H1 (cell line): Measurements from ENCODE around the gene ACBD6. TPM values are rescaled to one million over a fixed set of nuclear protein-coding genes. Genes with fewer than 3 reads are reported as not detected.

ENCODE experiments used
- CTCF ChIA-PET: fragments of 300-600 bp; sonication (Branson Sonifier 250); formaldehyde crosslinking; loops from one replicate; lab custom pipeline; 2021; ENCODE audit not compliant: partially characterized antibody; lab: Charles Lee
- POLR2A ChIA-PET: fragments of 300-600 bp; sonication (Branson Sonifier 250); formaldehyde crosslinking; loops from one replicate; lab custom pipeline; 2021; ENCODE audit warnings: inconsistent platforms; ENCODE audit not compliant: partially characterized antibody; lab: Charles Lee
- DNase-seq, 2 experiments: peaks; one replicate each; pipeline versions ENCODE4 v3.0.0 to v3.0.0-alpha.2; 2010 to 2022; ENCODE audit warnings: low spot score in 2 of 2, low read depth in 1 of 2, mixed read lengths in 1 of 2
- FAIRE-seq: peaks from 2 replicates; lab custom pipeline; 2011; peaks lifted over from hg19 to GRCh38; lab: Jason Lieb, UNC
- H2AFZ ChIP-seq: 2 replicates; pipeline ENCODE4 v1.8.1; 2012; ENCODE audit warnings: low read length, inconsistent platforms
- H2AK5ac ChIP-seq: 2 replicates; pipeline ENCODE4 v1.6.1; 2013; ENCODE audit warnings: low read depth, low read length
- H2BK120ac ChIP-seq: replicated peaks from 2 replicates; pipeline ENCODE3; 2013; ENCODE audit warnings: low read depth, low read length, inconsistent platforms
- H2BK12ac ChIP-seq: 2 replicates; pipeline ENCODE4 v1.6.1; 2013; ENCODE audit warnings: low read depth, low read length
- H2BK15ac ChIP-seq: 2 replicates; pipeline ENCODE4 v1.6.1; 2013; ENCODE audit warnings: low read length
- H2BK20ac ChIP-seq: 2 replicates; pipeline ENCODE4 v1.6.1; 2013; ENCODE audit warnings: low read length
- H2BK5ac ChIP-seq: 2 replicates; pipeline ENCODE4 v1.6.1; 2013; ENCODE audit warnings: low read depth, low read length
- H3K14ac ChIP-seq: 2 replicates; pipeline ENCODE4 v1.6.1; 2013; ENCODE audit warnings: inconsistent platforms; ENCODE audit not compliant: insufficient read length
- H3K18ac ChIP-seq: 2 replicates; pipeline ENCODE4 v1.6.1; 2013; ENCODE audit warnings: low read length; ENCODE audit errors: extremely low read depth
- H3K23ac ChIP-seq: 2 replicates; pipeline ENCODE4 v1.6.1; 2013; ENCODE audit warnings: inconsistent platforms; ENCODE audit not compliant: insufficient read length
- H3K23me2 ChIP-seq: 2 replicates; pipeline ENCODE4 v1.6.1; 2013; ENCODE audit warnings: low read depth, low read length
- H3K27ac ChIP-seq: 2 replicates; pipeline ENCODE4 v1.6.1; 2011; ENCODE audit warnings: low read depth, low read length, inconsistent platforms
- H3K27me3 ChIP-seq, 4 experiments: replicated peaks in 1 of 4; 1 replicate in 1 of 4; 2 replicates in 3 of 4; pipeline versions ENCODE4 v1.6.1 to v1.8.1; 2011 to 2013; ENCODE audit warnings: low read length in 3 of 4, mild to moderate bottlenecking in 3 of 4, inconsistent platforms in 2 of 4, mixed read lengths in 2 of 4, moderate library complexity in 1 of 4; ENCODE audit not compliant: control insufficient read depth in 3 of 4, insufficient read depth in 3 of 4; ENCODE audit errors: extremely low read depth in 1 of 4
- H3K36me3 ChIP-seq, 4 experiments: 2 replicates each; pipeline versions ENCODE4 v1.6.1 to v1.8.1; 2011 to 2013; ENCODE audit warnings: mild to moderate bottlenecking in 4 of 4, low read length in 3 of 4, moderate library complexity in 2 of 4, control low read depth in 1 of 4, inconsistent platforms in 1 of 4; ENCODE audit not compliant: insufficient read depth in 4 of 4, control insufficient read depth in 2 of 4
- H3K4ac ChIP-seq: replicated peaks from 2 replicates; pipeline ENCODE3; 2013; ENCODE audit warnings: low read length, low read depth, mixed read lengths, inconsistent platforms; ENCODE audit not compliant: insufficient read length
- H3K4me1 ChIP-seq, 4 experiments: replicated peaks in 1 of 4; 1 replicate in 1 of 4; 2 replicates in 3 of 4; pipeline versions ENCODE4 v1.6.1 to v1.8.1; 2011 to 2013; ENCODE audit warnings: low read length in 3 of 4, inconsistent platforms in 2 of 4, mixed read lengths in 1 of 4; ENCODE audit not compliant: insufficient read depth in 4 of 4, control insufficient read depth in 3 of 4
- H3K4me2 ChIP-seq, 2 experiments: 2 replicates each; pipeline versions ENCODE4 v1.6.1 to v1.8.1; 2011 to 2013; ENCODE audit warnings: low read depth in 2 of 2, low read length in 2 of 2, control low read depth in 1 of 2, inconsistent platforms in 1 of 2, mild to moderate bottlenecking in 1 of 2; ENCODE audit not compliant: insufficient read depth in 1 of 2
- H3K4me3 ChIP-seq, 4 experiments: fragments of 200-600, 300-600 bp in 1 of 4; sonication (generic), shearing (Covaris generic), sonication (Bioruptor Twin) in 1 of 4; 2 replicates each; pipeline versions ENCODE4 v1.5.1 to v1.8.1; 2011 to 2016; ENCODE audit warnings: low read length in 4 of 4, low read depth in 3 of 4, control low read depth in 2 of 4, inconsistent platforms in 2 of 4, mild to moderate bottlenecking in 2 of 4, mixed read lengths in 1 of 4, moderate library complexity in 1 of 4; ENCODE audit not compliant: insufficient read depth in 2 of 4; ENCODE audit errors: extremely low read depth in 1 of 4
- H3K56ac ChIP-seq: replicated peaks from 2 replicates; pipeline ENCODE3; 2013; ENCODE audit warnings: low read depth, mild to moderate bottlenecking, mixed read lengths, low read length, inconsistent platforms; ENCODE audit not compliant: insufficient read length
- H3K79me1 ChIP-seq: 2 replicates; pipeline ENCODE4 v1.6.1; 2013; ENCODE audit warnings: low read depth, low read length, control low read depth
- H3K79me2 ChIP-seq, 2 experiments: 2 replicates each; pipeline versions ENCODE4 v1.6.1 to v1.8.1; 2012 to 2013; ENCODE audit warnings: low read length in 2 of 2, mild to moderate bottlenecking in 2 of 2, inconsistent platforms in 1 of 2; ENCODE audit not compliant: insufficient read depth in 2 of 2, control insufficient read depth in 1 of 2
- H3K9ac ChIP-seq, 4 experiments: replicated peaks in 1 of 4; 1 replicate in 1 of 4; 2 replicates in 3 of 4; pipeline versions ENCODE4 v1.6.1 to v1.8.1; 2011 to 2013; ENCODE audit warnings: low read depth in 3 of 4, low read length in 3 of 4, control low read depth in 2 of 4, mild to moderate bottlenecking in 2 of 4, moderate library complexity in 2 of 4, inconsistent platforms in 1 of 4; ENCODE audit errors: extremely low read depth in 1 of 4
- H3K9me3 ChIP-seq, 2 experiments: 2 replicates each; pipeline versions ENCODE4 v1.6.1 to v1.8.1; 2012 to 2013; ENCODE audit warnings: mild to moderate bottlenecking in 2 of 2, moderate library complexity in 2 of 2, control low read depth in 1 of 2, inconsistent platforms in 1 of 2, low read depth in 1 of 2, low read length in 1 of 2, mixed read lengths in 1 of 2; ENCODE audit not compliant: insufficient read depth in 2 of 2
- H4K20me1 ChIP-seq, 2 experiments: replicated peaks in 1 of 2; 2 replicates each; pipeline versions ENCODE3 to v1.8.1; 2011 to 2013; ENCODE audit warnings: inconsistent platforms in 2 of 2, low read length in 2 of 2, mild to moderate bottlenecking in 1 of 2; ENCODE audit not compliant: insufficient read depth in 2 of 2, control insufficient read depth in 1 of 2
- H4K5ac ChIP-seq: 2 replicates; pipeline ENCODE4 v1.6.1; 2013; ENCODE audit warnings: low read length, low read depth, mixed read lengths, inconsistent platforms; ENCODE audit not compliant: insufficient read length
- H4K8ac ChIP-seq: 2 replicates; pipeline ENCODE4 v1.8.0; 2013; ENCODE audit warnings: mild to moderate bottlenecking, moderate library complexity, low read length, inconsistent platforms; ENCODE audit not compliant: insufficient read depth; ENCODE audit errors: extremely low read depth
- H4K91ac ChIP-seq: replicated peaks from 2 replicates; pipeline ENCODE3; 2013; ENCODE audit warnings: low read length, mixed read lengths, inconsistent platforms; ENCODE audit not compliant: insufficient read length
- ATF3 ChIP-seq: IDR thresholded peaks from 2 replicates; pipeline ENCODE4 v1.6.1; 2011; ENCODE audit warnings: low read depth, mild to moderate bottlenecking, low read length; ENCODE audit not compliant: insufficient read depth
- CBX5 ChIP-seq: fragments of 300-800, 300-1000 bp; sonication (generic); IDR thresholded peaks from 2 replicates; pipeline ENCODE4 v1.7.1; 2016; ENCODE audit warnings: antibody characterized with exemption, low read length, low read depth
- CHD1 ChIP-seq: IDR thresholded peaks from 2 replicates; pipeline ENCODE4 v1.6.1; 2012; ENCODE audit warnings: low read depth, low read length, improper control_type of control experiment
- CREB1 ChIP-seq: IDR thresholded peaks from 2 replicates; pipeline ENCODE4 v1.6.1; 2012; ENCODE audit warnings: inconsistent platforms
- E2F6 ChIP-seq: IDR thresholded peaks from 2 replicates; pipeline ENCODE4 v1.6.1; 2012; ENCODE audit warnings: inconsistent platforms
- EZH2 ChIP-seq: fragments of 200-600 bp; sonication (generic); IDR thresholded peaks from 2 replicates; pipeline ENCODE4 v1.7.1; 2012; ENCODE audit warnings: low read depth, mild to moderate bottlenecking, moderate library complexity, low read length, inconsistent platforms; ENCODE audit not compliant: severe bottlenecking
- GTF2F1 ChIP-seq: IDR thresholded peaks from 2 replicates; pipeline ENCODE4 v1.6.1; 2012; ENCODE audit warnings: low read depth, low read length, improper control_type of control experiment, borderline replicate concordance
- SP4 ChIP-seq: IDR thresholded peaks from 2 replicates; pipeline ENCODE4 v1.6.1; 2012; ENCODE audit warnings: low read length, inconsistent platforms
- SRF ChIP-seq: IDR thresholded peaks from 2 replicates; pipeline ENCODE4 v1.6.1; 2011; ENCODE audit warnings: mild to moderate bottlenecking, low read depth, low read length, moderate library complexity
- TAF1 ChIP-seq: IDR thresholded peaks from 2 replicates; pipeline ENCODE4 v1.6.1; 2011; ENCODE audit warnings: mild to moderate bottlenecking, low read depth, low read length
- WGBS, 2 experiments: shearing (Covaris generic) in 1 of 2; methylation state at CpG; one replicate each; pipeline versions ENCODE4 v1.1.6 to v1.1.7; 2013 to 2015; ENCODE audit warnings: low lambda C conversion rate in 2 of 2, mixed read lengths in 2 of 2, inconsistent platforms in 1 of 2, low coverage in 1 of 2, missing lambda C conversion rate in 1 of 2; ENCODE audit not compliant: insufficient replicate concordance in 2 of 2, insufficient coverage in 1 of 2, insufficient read length in 1 of 2; ENCODE audit errors: extremely low coverage in 1 of 2, missing lambda C conversion rate in 1 of 2; 5-methylcytosine and 5-hydroxymethylcytosine counted together
- polyA plus RNA-seq, 7 experiments: library from polyadenylated mRNA; depleted of rRNA in 3 of 7; stranded (reverse) in 5 of 7; unstranded in 2 of 7; fragments of >200 nt in 5 of 7; fragments of 200-250 nt in 2 of 7; gene quantifications; 1 replicate in 5 of 7; 2 replicates in 1 of 7; 4 replicates in 1 of 7; pipeline versions ENCODE4 v1.2.1 to v1.2.3, GENCODE V29; 2011 to 2013; ENCODE audit warnings: missing spikeins in 2 of 7, mixed read lengths in 2 of 7
- total RNA-seq: library from RNA; stranded (reverse); fragmentation: NEBNext Ultra II Directional; extraction: Animal tissue kit (Norgen Biotek cat#: 25700); gene quantifications from 2 replicates; pipeline ENCODE4 v1.2.1, GENCODE V29; 2021

ACBD6 gene
- total and polyA plus RNA-seq, 2 of the 8 experiments (the other 6 are each of a cell fraction or from before 2014, with no cell fraction given): 52.0 to 67.7 TPM

GRCh38 chr1:180255536-180256340, 246.6 kb downstream of the ACBD6 start:
- no peak overlapping the region for H3K14ac ChIP-seq
- H3K4me1 ChIP-seq: peaks cover 0 to 18% (median 10%) of the 10 kb centered on the region in 4 experiments; a peak in 6 of 7 replicates
- no peak overlapping the region for H3K23ac ChIP-seq
- H4K20me1 ChIP-seq: no peaks in the 10 kb centered on the region
- no peak overlapping the region for H3K4ac ChIP-seq
- H4K91ac ChIP-seq: no peak overlapping the region
- H3K4me3 ChIP-seq: no peak overlapping the region
- H3K27me3 ChIP-seq: no peaks in the 10 kb centered on the region; a peak in 1 of 7 replicates
- CTCF ChIA-PET: interaction anchor here (1.3 to 17.1 kb wide), 5 partner anchors 11 to 222 kb away, joined by 4 to 244 read pairs (median 27); no protein-coding TSS in a partner anchor
- 0 out of 2 replicates have a peak, but pooled peaks cover 1% of the 10 kb centered on the region for H3K23me2 ChIP-seq
- H3K79me2 ChIP-seq: no peaks in the 10 kb centered on the region
- H3K27ac ChIP-seq: no peak overlapping the region
- no peak overlapping the region for H4K5ac ChIP-seq
- H2AFZ ChIP-seq: no peak overlapping the region
- no peak overlapping the region for H2BK5ac ChIP-seq
- no peak for FAIRE-seq
- POLR2A ChIA-PET: interaction anchor here (0.9 to 4.0 kb wide), 4 partner anchors 15 to 25 kb away, joined by 3 to 17 read pairs (median 6); no protein-coding TSS in a partner anchor
- no peak overlapping the region for H2BK12ac ChIP-seq
- no peak overlapping the region for H3K4me2 ChIP-seq
- WGBS, 2 experiments: 89% methylated on average over 18 of the region's 18 CpGs; no CpG with 5 or more reads in 1 of the 2 experiments
- H2AK5ac ChIP-seq: peak overlapping the region; percentile 98; the same call in 1 of the 2 replicates
- no peak overlapping the region for H3K56ac ChIP-seq
- H3K36me3 ChIP-seq: no peaks in the 10 kb centered on the region
- no peak overlapping the region for H3K18ac ChIP-seq
- no peak overlapping the region; a peak in 1 of 7 replicates for H3K9ac ChIP-seq
- no peaks in the 10 kb centered on the region for H3K79me1 ChIP-seq
- no peaks in the 10 kb centered on the region for H3K9me3 ChIP-seq
- H2BK15ac ChIP-seq: no peak overlapping the region
- DNase-seq: no peak
- H2BK20ac ChIP-seq: no peak overlapping the region
- no peak overlapping the region for H2BK120ac ChIP-seq
- H4K8ac ChIP-seq: peak overlapping the region; percentile 81; the same call in 1 of the 2 replicates
- TF ChIP-seq CBX5 (no peak), GTF2F1 (no peak), CHD1 (no peak), SP4 (no peak), CREB1 (no peak), SRF (no peak), TAF1 (no peak), EZH2 (no peak), ATF3 (no peak), E2F6 (no peak)
